GM18505 (cell line): ENCODE results near the gene GOLGA8A.
A peak's percentile ranks its signal among the peaks of the same experiment; 100 is the strongest.
"Not testable (repeated sequence)": the region's sequence is repeated elsewhere in the genome, so short reads cannot be mapped to it uniquely, and the experiment has no call there.

Experiments used
- ATAC-seq: cut with Tn5 transposase; IDR thresholded peaks from one replicate; pipeline ENCODE4 v1.9.1; 2021; ENCODE audit not compliant: unreplicated experiment
- POLR2A ChIP-seq: IDR thresholded peaks from 4 replicates; pipeline ENCODE4 v1.6.1; 2011; ENCODE audit warnings: borderline replicate concordance; ENCODE audit not compliant: insufficient read depth, insufficient read length; ENCODE audit errors: extremely low read depth

GOLGA8A gene

GRCh38 chr15:34436126-34436955 is 1.3 kb downstream of the GOLGA8A start:
- TF ChIP-seq POLR2A, result no peak
- ATAC-seq, result peak; percentile 35

- no peak for TF ChIP-seq POLR2A
- ATAC-seq, result no peak
These were observed 1.9 kb downstream of the GOLGA8A start for GRCh38 chr15:34435658-34436057.

GRCh38 chr15:34434627-34435305 is 2.8 kb downstream of the GOLGA8A start:
- TF ChIP-seq POLR2A, result no peak

GRCh38 chr15:34433956-34434626 is 3.5 kb downstream of the GOLGA8A start:
- ATAC-seq, result not testable (repeated sequence)

More at GRCh38 chr15:34434627-34435305, 2.8 kb downstream of the GOLGA8A start:
- no peak for ATAC-seq

- ATAC-seq, result not testable (repeated sequence)
These were observed 7.0 kb downstream of the GOLGA8A start for GRCh38 chr15:34430642-34431041.

- not testable (repeated sequence) for ATAC-seq
These were observed 14.1 kb downstream of the GOLGA8A start for GRCh38 chr15:34423425-34424090.

- not testable (repeated sequence) for ATAC-seq
These were observed 16.7 kb downstream of the GOLGA8A start for GRCh38 chr15:34420953-34421352.

GRCh38 chr15:34418435-34418834 is 19.2 kb downstream of the GOLGA8A start:
- not testable (repeated sequence) for ATAC-seq

GRCh38 chr15:34409511-34409910 is 28.1 kb downstream of the GOLGA8A start:
- ATAC-seq, result not testable (repeated sequence)

- not testable (repeated sequence) for ATAC-seq
These were observed 28.6 kb downstream of the GOLGA8A start for GRCh38 chr15:34408973-34409372.

- peak; percentile 49 for ATAC-seq
These were observed 33.7 kb downstream of the GOLGA8A start for GRCh38 chr15:34403899-34404298.

- peak; percentile 58 for ATAC-seq
These were observed 34.4 kb downstream of the GOLGA8A start for GRCh38 chr15:34403160-34403598.

- ATAC-seq, result not testable (repeated sequence)
These were observed 39.9 kb downstream of the GOLGA8A start for GRCh38 chr15:34397637-34398259.

- ATAC-seq, result not testable (repeated sequence)
These were observed 44.6 kb downstream of the GOLGA8A start for GRCh38 chr15:34392981-34393380.

- ATAC-seq, result not testable (repeated sequence)
These were observed 48.0 kb downstream of the GOLGA8A start for GRCh38 chr15:34389594-34390086.
